ENCODE measurements around the gene THSD7B. TPM values are rescaled to one million over a fixed set of nuclear protein-coding genes. Genes with fewer than 3 reads are reported as not detected.

THSD7B gene
- total RNA-seq, 1 donor from 2014 or later = 1.2 TPM

DNA sequence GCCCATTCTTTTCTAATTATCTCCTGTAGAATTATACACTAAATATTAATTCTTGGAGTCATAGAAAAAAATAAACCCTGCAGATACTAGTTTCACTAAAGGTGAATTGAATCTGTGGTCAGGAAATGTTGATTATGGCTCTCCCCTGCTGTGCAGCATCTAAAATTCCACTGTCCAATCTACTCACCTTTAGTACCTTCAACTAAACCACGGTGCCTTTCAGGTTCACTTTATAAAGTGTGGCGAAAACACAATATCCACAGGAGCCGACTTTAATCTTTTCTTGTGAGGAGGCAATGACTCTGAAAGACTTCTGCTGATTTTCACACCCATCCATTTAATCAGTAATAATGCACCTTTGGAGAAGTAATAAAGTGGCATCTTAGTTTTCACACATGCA lies 402.3 kb downstream of the THSD7B start:
- Mint-ChIP-seq H3K4me1 (no peaks in the 10 kb centered on the region), H3K27me3 (ENCODE audit: insufficient read depth, low read depth) (peaks cover 2% of the 10 kb centered on the region), H3K9me3 (no peaks in the 10 kb centered on the region), H3K27ac (no peak overlapping the region), H3K36me3 (no peaks in the 10 kb centered on the region), H3K4me3 (no peak overlapping the region)
- no peak for DNase-seq (ENCODE audit: low spot score)
- no peak overlapping the region for H3K9ac ChIP-seq
- no peaks in the 10 kb centered on the region for H3K9me3 ChIP-seq (ENCODE audit: low read depth)
- no peaks in the 10 kb centered on the region for H3K36me3 ChIP-seq
- no peak overlapping the region for H3K4me2 ChIP-seq
- H3K27ac ChIP-seq = no peak overlapping the region
- H4K20me1 ChIP-seq (ENCODE audit: low read depth) = no peaks in the 10 kb centered on the region
- no peak for TF ChIP-seq EZH2 (IDR thresholded peaks at IDR 0.05)
- TF ChIP-seq, protein P1, sequence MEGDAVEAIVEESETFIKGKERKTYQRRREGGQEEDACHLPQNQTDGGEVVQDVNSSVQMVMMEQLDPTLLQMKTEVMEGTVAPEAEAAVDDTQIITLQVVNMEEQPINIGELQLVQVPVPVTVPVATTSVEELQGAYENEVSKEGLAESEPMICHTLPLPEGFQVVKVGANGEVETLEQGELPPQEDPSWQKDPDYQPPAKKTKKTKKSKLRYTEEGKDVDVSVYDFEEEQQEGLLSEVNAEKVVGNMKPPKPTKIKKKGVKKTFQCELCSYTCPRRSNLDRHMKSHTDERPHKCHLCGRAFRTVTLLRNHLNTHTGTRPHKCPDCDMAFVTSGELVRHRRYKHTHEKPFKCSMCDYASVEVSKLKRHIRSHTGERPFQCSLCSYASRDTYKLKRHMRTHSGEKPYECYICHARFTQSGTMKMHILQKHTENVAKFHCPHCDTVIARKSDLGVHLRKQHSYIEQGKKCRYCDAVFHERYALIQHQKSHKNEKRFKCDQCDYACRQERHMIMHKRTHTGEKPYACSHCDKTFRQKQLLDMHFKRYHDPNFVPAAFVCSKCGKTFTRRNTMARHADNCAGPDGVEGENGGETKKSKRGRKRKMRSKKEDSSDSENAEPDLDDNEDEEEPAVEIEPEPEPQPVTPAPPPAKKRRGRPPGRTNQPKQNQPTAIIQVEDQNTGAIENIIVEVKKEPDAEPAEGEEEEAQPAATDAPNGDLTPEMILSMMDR (IDR thresholded peaks at IDR 0.05) = no peak
- TF ChIP-seq EZH2phosphoT487 (IDR thresholded peaks at IDR 0.05) = no peak
- H3K4me3 ChIP-seq = no peak overlapping the region
- H3K4me1 ChIP-seq = no peaks in the 10 kb centered on the region
- no peaks in the 10 kb centered on the region for H3K27me3 ChIP-seq
- no peaks in the 10 kb centered on the region for H3F3A ChIP-seq (ENCODE audit: low read depth)
- no peaks in the 10 kb centered on the region for H3K79me2 ChIP-seq (ENCODE audit: low read depth)
- H2AFZ ChIP-seq (replicated peaks) = no peak overlapping the region

DNA sequence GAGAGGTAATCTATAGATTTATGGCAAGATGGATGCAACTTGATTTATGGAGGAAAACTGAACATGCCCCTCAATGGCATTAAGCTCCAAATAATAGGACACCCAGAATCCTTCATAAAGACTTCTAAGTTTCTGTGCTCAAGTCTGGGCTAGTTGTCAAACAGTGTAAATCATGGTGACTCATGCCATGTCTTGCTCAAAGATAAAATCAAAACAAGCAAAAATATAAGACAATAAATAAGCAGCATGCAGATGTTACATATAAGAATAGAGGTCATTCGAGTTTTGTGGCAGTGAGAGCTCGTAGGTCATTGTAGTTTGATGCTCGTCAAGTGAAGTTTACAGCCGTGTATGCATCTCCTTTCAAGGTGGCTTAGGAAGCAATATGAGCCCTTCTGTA lies 403.2 kb downstream of the THSD7B start:
- no peaks in the 10 kb centered on the region for H3K36me3 ChIP-seq
- no peak overlapping the region for H3K9ac ChIP-seq
- Mint-ChIP-seq H3K4me1 (no peaks in the 10 kb centered on the region), H3K36me3 (no peaks in the 10 kb centered on the region), H3K27me3 (ENCODE audit: insufficient read depth, low read depth) (peaks cover 2% of the 10 kb centered on the region), H3K4me3 (no peak overlapping the region), H3K27ac (no peak overlapping the region), H3K9me3 (no peaks in the 10 kb centered on the region)
- DNase-seq (ENCODE audit: low spot score) = no peak
- H3K9me3 ChIP-seq (ENCODE audit: low read depth) = no peaks in the 10 kb centered on the region
- H2AFZ ChIP-seq (replicated peaks) = no peak overlapping the region
- H3F3A ChIP-seq (ENCODE audit: low read depth) = no peaks in the 10 kb centered on the region
- no peaks in the 10 kb centered on the region for H4K20me1 ChIP-seq (ENCODE audit: low read depth)
- H3K27me3 ChIP-seq = no peaks in the 10 kb centered on the region
- H3K4me3 ChIP-seq = no peak overlapping the region
- TF ChIP-seq, protein P1 (IDR thresholded peaks at IDR 0.05) = no peak
- TF ChIP-seq EZH2 (IDR thresholded peaks at IDR 0.05) = no peak
- no peak for TF ChIP-seq EZH2phosphoT487 (IDR thresholded peaks at IDR 0.05)
- no peaks in the 10 kb centered on the region for H3K79me2 ChIP-seq (ENCODE audit: low read depth)
- H3K4me1 ChIP-seq = no peaks in the 10 kb centered on the region
- no peak overlapping the region for H3K27ac ChIP-seq
- no peak overlapping the region for H3K4me2 ChIP-seq

DNA sequence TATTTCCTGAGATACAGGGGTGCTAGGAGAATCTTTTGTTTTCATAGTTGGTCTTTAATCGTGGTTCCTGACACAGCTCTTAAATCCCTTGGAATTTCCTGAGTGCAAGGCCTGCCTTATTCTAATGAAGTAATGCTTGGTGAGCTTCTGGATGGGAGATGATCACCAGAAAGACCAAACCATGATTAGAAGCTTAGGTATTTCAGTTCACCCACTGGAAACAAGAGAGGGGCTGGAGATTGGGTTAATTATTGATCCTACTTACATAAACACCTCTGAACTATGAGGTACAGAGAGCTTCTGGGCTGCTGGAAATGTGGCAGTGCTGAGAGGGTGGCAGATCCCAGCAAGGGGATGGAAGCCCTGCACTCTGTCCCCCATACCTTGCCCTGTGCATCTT lies 406.8 kb downstream of the THSD7B start:
- H3K27ac Mint-ChIP-seq = no peak overlapping the region
- no peaks in the 10 kb centered on the region for H3K27me3 Mint-ChIP-seq (ENCODE audit: insufficient read depth, low read depth)
- no peaks in the 10 kb centered on the region for H3K36me3 Mint-ChIP-seq
- H4K20me1 ChIP-seq (ENCODE audit: low read depth) = no peaks in the 10 kb centered on the region
- DNase-seq (ENCODE audit: low spot score) = no peak
- H3K9me3 Mint-ChIP-seq = no peaks in the 10 kb centered on the region
- no peaks in the 10 kb centered on the region for H3K4me1 ChIP-seq
- H3K27ac ChIP-seq = no peak overlapping the region
- no peak for TF ChIP-seq EZH2 (IDR thresholded peaks at IDR 0.05)
- TF ChIP-seq EZH2phosphoT487 (IDR thresholded peaks at IDR 0.05) = no peak
- TF ChIP-seq, protein P1 (IDR thresholded peaks at IDR 0.05) = no peak
- no peak overlapping the region for H3K4me2 ChIP-seq
- no peaks in the 10 kb centered on the region for H3K79me2 ChIP-seq (ENCODE audit: low read depth)
- H3K36me3 ChIP-seq = no peaks in the 10 kb centered on the region
- H2AFZ ChIP-seq (replicated peaks) = no peak overlapping the region
- H3K4me1 Mint-ChIP-seq = no peaks in the 10 kb centered on the region
- H3K9ac ChIP-seq = no peak overlapping the region
- H3K9me3 ChIP-seq (ENCODE audit: low read depth) = no peaks in the 10 kb centered on the region
- H3K4me3 ChIP-seq = no peak overlapping the region
- no peaks in the 10 kb centered on the region for H3F3A ChIP-seq (ENCODE audit: low read depth)
- H3K4me3 Mint-ChIP-seq = no peak overlapping the region
- no peaks in the 10 kb centered on the region for H3K27me3 ChIP-seq

Measured in neural progenitor cell (in vitro differentiated cells).